Stimulated activated CD4-positive, alpha-beta T cell treated with anti-CD3 and anti-CD28 coated beads, Interleukin-15, amount 100 ng/mL, for 48 hours (primary cell): ENCODE results near the gene PAFAH2.
A peak's percentile ranks its signal among the peaks of the same experiment; 100 is the strongest.
"Not testable (repeated sequence)": the region's sequence is repeated elsewhere in the genome, so short reads cannot be mapped to it uniquely, and the experiment has no call there.

Experiments
- DNase-seq, 2 donors: peaks; one replicate each; pipeline ENCODE4 v3.0.0-alpha.2; 2020; ENCODE audit warnings: low read depth in 2 of 2

Gene PAFAH2

DNA sequence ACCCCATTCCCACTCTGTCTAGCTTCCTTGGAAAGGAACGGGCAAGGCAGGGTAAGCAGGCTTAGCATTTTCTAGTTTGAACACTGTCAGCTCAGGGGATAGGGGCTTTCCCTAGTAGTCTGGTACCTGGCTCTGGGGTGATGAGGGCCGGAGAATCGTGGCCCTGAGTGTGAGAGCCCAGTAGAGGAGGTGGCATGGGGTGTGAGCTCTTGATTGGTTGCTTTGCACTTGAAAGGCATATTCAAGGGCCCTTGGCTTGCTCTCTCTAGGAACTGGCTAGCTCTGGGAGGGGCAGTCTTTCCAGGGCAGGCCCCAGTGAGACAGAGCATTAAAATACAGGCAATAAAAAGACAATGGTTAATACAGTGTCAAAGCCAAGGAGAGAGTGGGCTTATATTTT lies 13.0 kb upstream of the PAFAH2 start:
- no peak for DNase-seq

DNA sequence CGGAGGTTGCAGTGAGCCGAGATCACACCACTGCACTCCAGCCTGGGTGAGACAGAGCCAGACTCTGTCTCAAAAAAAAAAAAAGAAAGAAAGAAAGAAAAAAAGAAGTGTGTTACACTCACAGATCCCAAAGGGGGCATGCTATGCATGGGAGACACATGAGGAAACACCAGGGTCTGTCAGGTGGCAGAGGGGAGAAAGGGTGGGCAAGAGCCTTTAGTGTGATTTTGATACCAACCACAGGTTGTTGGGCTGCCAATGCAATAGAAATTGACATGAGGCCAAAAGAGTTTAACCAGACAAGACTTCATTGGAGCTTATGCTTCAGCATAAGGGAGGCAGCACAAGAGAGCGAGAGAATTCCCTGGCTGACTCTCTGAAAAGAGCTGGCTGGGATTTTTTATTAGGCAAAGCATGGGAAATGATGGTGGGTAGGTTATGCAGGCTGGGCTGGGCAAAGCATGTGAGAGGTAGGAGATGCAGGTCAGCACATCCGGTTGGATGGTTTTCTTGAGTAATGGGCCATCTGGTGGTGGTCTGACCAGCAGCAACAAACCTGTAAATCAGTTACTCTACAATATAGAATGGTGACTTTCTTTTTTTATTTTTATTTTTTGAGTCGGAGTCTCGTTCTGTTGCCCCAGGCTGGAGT lies 12.1 kb upstream of the PAFAH2 start:
- no peak for DNase-seq

DNA sequence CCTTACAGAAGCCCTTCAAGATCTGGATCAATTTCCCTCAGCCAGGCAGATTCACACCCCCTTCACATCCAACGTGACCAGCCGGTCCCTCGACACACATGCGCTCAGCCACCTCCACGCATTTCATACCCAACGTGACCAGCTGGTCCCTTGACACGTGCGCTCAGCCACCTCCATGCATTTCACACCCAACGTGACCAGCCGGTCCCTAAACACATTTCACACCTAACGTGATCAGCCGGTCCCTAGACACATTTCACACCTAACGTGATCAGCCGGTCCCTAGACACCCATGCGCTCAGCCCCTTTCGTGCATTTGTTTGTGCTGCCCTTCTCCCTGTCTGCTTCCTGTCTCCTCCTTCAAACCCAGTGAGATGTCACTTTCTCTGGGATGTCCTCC lies 8.8 kb upstream of the PAFAH2 start:
- DNase-seq: no peak

DNA sequence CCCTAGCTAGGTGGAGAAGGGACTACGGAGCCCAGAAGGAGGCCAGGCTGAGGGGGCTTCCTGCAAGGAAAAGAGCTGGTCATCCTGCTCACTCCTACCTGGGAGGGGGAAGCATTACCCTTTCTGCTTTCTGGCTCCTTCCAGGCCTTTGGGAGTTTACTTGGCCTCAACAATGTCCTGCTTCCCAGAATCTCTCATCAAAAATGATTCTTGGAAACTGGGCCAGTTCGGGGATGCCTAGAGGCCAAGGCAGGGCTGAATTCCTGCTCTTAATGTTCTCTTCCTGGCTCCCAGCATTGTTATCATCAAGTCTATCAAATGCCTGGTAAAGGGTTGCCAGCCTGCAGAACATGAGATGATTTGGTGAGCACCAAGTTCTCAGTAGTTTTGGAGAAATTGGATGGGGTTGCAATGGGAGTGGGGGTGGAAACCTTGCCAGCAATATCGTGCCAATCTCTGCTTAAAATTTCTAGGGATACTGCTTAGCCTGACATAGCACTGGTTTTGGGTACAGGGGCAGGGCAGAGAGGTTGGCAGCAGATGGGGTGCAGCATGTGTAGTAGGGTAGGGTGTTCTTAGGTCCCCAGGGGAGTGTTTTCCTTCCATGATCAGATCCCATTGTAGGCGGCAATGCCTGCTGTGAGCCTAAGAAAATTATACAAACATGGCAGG lies 7.7 kb upstream of the PAFAH2 start:
- no peak for DNase-seq

DNA sequence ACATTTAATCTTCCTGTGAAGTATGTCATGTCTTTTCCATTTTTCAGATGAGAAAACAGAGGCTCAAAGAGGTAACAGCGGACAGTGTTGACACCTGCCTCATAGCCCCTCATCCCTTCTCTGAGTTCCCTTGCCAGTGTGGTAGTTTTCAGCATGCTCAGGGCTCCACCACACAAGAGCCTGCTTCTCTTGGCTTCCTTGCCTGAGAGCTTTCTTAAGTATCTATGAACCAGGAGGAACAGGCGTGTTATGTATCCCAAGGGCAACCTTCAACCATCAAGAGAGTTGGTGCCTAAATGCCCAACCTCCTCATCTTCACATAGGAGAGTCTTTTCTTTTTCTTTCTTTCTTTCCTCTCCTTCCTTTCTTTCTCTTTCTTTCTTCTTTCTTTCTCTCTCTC lies 5.9 kb upstream of the PAFAH2 start:
- DNase-seq: no peak

DNA sequence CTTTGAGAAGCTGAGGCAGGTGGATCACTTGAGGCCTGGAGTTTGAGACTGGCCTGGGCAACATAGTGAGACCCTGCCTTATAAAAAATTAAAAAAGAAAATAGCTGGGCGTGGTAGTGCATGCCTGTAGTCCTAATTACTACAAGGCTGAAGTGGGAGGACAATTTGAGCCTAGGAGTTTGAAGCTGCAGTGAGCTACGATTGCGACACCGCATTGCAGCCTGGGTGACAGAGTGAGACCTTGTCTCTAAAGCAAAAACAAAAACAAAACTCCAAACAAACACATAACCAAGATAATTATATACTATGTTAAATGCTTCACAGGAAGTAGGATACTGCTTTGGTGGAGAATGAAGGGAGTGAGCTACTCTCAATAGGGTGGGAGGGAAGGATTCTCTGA lies 5.4 kb upstream of the PAFAH2 start:
- no peak for DNase-seq

DNA sequence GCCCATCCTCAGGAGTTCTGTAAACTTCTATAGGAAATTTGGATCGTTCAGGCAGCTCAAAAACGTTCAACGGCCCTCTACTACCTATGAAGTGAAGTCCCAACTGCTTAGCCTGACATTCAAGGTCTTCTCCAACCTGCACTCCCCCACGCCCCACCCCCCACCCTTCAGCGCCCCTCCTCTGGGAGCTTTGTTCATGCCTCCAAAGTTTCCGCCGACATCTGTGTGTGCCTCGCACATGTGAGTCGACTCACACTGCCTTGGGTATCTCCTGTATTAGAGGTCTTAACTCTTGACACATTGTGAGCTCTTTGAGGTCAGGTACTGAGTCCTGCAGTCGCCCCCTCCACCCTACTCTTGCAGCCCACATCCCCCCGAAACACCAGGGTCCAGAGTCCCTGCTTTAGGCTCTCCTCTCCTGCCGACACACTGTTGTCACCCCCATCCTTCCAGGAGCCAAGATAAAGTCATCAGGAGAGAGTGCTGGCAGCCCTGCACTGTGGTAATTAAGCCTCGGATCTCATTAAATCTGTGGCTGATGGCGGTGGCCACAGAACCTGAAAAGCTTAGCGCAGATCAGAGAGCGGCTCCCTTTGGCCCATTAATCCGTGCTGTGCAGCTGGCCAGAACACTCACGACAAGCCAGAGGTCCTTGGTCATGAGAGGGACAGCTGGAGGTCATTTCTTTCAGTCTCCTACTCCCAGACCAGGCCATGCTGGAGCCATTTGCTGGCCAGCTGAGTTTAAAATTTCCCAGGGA lies 1.4 kb upstream of the PAFAH2 start:
- no peak for DNase-seq

DNA sequence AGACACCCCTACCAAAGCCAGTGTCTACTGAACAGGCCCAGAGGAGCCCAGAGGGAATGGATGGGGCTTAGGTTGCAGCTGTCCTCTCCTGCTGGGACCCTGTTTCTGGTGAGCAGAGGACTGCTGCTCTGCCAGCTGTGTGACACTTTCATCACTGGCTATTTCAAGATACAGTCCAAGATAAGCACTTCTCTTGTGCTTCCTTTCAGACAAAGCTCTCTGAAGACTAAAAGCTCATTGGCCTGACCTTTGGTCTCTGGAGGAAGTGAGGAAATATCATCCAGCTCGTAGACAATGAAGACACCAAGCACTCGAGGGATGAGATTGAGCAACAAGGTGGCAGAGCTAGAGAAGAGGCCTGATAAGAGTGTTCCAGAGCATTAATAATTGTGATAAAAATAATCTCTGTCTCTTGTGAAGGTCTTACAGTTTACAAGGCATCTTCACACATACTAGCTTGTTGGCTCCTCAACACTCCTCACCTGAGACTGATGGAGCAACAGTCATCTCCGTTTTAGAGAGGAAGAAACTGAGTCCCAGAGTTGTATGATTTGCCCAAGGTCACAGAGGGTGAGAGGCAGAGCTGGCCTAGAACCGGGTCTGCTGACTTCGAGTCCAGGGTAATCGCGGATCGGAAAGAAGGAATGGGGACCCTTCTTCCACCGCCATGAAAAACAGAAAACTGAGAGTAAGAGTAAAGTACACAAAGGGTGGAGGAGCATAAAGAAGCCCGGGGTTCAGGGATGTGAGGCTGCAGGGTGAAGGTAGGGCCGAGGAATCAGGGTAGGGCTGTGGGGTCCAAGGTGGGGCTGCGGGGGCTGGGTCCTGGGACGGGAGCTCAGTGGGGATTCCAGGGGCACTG lies 666 bp downstream of the PAFAH2 start:
- no peak for DNase-seq

DNA sequence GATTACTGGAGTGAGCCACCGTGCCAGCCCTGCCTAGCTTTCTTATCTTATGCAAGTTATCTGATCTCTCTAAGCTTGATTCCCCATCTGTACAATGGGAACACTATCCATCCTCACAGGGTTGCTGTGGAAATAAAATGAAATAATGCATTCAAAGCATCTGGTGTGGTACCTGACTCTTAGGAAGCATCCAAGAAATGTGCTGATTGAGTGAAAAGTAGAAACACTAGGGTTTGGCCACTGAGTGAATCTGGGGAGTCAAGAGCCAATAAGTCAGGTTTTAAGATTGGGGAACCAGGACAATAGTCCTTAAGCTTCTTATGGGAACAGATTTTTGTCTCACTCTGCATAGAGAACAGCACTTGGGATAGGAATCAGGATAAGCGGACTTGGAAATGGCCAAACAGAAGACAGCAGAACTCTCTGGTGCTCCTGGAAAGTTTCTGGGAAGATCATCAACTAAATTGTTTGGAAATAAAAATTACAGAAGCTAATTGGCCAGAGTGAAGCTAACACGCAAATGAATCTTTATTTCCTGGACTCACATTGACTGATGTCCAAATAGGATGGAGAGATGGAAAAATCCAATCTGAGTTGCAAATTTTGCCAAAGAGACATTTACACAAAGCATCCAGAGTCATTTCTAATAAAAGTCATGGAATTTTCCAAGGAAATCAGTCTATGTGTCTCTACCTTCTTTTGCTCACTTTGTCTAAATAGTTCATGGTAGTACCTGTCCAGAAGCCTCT lies 3.3 kb downstream of the PAFAH2 start:
- DNase-seq: no peak

DNA sequence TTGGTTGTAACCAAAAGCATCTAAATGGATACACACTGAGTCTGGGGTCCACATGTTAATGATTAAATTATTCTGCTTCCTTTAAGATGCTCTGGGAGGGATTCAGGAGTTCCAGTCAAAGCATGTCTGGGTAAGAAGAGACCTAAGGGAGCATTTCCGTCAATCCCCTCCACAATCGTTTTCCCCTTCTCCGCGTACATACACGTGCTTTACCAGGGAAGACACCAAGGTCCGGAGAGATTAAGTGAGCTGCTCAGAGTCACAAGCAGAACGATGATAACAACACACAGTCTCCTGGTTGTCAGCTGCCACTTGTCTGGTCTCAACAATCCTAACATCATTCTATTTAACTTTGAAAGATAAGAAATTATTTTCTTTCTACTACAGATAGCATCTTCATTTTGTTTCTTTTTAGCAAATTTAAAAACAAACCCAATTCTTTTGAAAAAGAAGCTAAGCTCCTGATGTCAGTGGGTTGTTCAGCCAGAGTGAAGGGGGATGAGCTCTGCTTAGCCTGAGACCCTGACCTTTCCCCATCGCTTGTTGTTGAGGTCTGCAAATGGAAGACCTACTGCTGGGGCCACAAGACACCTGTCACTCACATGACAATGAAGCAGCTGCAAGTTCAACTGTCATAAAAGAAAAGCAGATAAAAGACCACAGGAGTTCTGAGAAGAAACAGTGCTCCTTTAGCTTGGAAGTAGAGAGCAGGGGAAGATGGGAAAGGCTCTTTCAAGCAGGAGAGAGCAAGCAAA lies 4.5 kb downstream of the PAFAH2 start:
- no peak for DNase-seq

DNA sequence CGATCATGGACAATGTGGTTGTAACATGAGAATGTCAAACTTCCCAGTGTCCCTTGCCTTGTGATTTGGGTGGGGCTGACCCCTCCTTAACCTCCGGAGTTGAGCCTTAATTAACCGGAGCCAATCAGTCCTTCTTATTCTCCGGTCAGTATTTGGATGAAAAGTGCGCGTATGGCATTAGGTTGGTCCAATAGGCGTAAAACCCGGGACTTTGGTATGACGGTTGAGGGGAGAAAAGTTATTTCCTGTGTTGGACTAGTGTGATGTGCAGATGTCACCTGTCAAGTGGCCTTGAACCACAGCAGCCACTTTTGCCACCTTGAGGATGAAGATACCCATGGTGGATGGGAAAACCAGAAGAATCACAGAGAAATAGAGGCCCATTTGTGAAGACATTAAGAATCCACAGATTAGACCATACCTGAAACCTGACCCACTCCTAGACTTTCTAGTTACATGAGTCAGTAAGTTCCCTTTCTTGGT lies 5.1 kb downstream of the PAFAH2 start:
- no peak for DNase-seq

DNA sequence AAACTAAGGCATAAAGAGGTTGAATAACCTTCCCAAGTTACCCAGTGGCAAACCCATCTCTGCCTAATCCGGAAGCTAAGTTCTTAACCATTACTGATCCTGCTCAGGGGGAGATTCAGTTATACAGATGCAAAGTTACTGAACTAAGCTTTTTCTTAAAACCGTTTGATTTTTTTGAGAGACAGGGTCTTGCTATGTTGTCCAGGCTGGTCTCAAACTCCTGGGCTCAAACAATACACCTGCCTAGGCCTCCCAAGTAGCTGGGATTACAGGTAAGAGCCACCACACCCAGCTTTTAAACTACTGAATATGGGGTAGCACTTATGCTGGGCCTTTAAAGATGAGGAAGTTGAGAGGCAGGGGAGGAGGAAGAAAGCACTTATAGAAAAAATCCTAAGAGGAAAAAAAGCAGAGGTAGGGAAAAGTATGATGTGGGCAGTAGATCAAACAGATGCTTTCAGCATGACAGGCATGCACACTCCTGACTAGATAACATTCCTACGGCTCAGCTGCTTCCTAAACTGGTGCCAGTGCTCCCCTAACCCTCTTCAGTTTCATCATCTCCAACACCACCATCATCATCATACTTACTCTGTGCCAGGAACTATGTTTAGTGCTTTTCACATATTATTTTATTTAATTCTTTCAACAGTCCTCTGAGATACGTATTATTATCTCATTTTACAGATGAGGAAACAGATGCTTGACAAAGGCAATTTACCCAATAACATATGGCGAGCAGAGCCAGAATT lies 5.8 kb downstream of the PAFAH2 start:
- no peak for DNase-seq

DNA sequence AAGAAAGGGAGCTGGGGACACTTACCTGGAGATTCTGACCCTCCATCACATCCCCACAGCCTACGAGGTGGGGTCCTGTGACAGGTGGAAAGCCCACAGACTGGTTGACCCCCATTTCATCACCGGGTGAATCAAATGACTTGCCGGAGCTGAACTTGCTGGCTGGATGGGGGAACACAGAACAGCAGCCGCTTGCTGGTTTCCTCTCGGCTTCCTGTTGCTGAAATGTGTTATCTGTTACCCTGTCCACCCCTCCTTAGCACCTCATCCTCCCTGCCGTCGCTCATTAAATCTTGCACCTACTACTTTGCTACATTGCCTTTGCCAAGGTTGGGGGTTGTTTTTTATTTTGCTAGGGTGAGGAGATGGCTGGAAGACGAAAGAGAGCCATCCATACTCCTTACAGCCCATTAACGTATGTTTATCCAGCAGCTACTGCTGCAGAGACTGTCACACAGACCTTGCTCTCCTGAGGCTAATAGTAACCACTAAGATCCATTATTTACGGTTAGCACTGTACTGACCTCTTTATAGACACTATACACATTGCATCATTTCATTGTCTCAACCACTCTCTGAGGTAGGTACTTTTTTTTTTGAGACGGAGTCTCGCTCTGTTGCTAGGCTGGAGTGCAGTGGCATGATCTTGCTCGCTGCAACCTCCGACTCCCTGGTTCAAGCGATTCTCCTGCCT lies 7.0 kb downstream of the PAFAH2 start:
- DNase-seq: peak in 1 of 2 donors; percentile 16

DNA sequence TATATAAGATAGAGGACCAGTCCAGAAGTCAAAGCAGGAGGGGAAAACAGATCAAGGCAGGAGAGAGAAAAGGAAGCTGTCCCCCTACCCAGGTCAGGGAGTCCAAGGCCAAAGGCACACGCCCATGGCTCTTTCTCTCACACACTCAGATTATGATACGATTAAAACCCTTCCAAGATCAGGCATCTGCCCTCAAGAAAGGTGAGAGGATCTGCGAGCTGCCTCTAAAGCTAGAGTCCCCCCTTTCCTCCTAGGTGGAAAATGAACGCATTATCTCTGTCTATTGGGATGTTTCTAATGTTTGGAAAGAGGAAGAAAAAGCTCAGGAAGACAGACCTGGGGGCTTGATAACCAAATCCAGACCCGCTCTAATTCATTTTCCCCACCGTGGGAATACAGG lies 7.6 kb downstream of the PAFAH2 start:
- DNase-seq: no peak

DNA sequence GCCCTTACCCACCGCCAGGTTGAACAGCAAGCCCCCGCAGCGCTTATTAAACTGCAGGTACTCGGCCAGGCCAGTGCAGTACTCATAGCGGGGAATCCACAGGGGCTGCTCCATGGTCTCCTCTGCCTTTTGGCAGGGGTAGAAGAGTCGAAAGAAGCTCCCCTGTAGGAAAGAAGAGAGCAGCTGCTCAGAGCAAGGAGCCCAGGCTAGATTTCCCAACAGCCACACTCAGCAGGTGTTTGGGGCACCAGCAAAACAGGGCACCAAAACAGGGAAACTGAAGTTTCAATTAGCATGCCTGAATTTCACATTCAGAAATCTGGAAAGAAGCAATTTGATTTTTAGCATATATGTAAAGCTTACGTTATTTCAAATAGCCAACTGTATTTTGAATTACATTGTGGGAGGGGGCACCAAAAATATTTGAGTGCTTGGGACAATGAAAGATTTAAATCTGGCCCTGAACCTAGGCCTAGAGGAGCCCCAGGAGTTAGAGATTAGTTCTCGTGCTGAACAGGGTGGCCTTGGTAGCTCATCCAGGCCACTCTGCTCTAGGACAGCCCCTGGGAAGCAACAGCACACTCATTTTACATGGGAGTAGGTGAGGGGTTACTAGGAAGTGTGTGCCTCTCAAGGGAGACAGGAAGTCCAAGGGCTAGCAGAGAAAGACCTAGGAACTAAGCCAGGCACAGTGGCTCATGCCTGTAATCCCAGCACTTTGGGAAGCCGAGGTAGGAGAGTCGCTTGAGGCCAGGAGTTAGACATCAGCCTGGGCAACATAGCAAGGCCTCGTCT lies 8.2 kb downstream of the PAFAH2 start:
- DNase-seq: no peak

DNA sequence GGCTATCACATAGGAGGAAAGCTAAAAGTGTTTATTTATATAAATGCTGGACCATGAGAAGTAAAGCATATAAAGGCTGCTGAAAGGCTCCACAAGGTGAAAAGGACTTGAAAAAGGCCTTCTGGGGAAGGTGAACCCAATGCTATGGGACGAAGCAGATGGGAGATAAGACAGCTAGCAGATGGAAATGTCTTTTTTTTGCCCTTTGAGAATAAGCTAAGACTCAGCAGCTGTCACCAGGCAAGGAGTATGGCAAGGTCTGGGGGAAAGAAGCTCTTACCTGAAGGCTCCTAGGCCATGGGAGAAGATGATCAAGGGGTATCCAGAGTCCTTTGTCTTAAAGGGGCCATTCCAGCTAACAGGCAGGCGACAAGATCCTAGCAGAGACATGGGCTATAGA lies 9.9 kb downstream of the PAFAH2 start:
- no peak for DNase-seq

DNA sequence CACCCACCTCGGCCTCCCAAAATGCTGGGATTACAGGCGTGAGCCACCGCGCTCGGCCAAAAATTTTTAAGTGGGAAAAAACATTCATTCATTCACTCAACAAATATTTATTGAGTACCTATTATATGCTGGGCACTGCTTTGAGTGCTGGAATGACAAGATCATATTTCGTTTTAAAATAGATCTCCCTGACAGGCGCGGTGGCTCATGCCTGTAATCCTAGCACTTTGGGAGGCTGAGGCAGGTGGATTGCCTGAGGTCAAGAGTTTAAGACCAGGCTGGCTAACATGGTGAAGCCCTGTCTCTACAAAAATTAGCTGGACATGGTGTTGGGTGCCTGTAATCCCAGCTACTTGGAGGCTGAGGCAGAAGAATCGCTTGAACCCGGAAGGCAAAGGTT lies 11.1 kb downstream of the PAFAH2 start:
- not testable (repeated sequence) for DNase-seq

DNA sequence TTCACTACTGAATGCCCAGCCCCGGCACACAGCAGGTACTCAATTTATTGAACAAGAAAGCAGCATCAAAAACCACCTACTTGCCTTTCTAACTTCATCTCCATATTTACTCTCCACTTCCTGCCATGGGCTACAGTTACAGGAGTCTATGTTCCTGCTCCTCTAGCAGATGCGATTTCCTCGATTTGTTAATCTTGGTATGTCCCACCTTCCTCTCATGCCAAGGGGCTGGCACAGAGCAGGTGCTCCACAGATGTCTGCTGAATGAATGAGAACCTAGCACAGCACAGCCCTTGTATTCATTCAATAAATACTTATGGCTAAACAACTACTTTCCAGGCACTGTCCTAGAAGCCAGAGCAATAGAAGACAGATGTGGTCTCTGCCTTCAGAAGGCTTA lies 12.2 kb downstream of the PAFAH2 start:
- DNase-seq: no peak
